ENCODE measurements around the gene SSTR4.

SSTR4 gene

DNA sequence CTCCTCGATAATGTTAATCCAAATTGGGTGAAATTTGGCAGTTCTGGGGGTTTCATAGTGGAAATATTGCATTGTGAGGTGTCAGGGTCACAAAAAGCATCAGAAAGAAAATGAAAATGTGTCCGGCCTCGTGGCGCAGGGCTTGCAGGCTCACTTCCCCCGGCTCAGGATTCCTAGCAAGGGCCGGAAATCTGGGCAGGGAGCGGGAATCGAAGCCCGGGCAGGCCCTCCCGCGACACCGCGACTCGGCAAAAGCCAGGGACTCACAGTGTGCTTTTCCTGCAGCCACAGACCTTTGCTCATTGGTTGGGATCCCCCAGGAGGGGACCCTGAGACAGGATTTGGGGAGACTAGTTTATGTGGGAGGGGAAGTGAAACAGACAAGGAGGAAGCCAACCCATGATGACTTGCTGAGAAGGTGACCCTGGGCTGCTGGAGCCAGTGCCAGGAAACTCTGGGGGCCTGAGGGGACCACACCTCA is 51.9 kb downstream of the SSTR4 start:
- no peak for DNase-seq (ENCODE audit: low read depth)

DNA sequence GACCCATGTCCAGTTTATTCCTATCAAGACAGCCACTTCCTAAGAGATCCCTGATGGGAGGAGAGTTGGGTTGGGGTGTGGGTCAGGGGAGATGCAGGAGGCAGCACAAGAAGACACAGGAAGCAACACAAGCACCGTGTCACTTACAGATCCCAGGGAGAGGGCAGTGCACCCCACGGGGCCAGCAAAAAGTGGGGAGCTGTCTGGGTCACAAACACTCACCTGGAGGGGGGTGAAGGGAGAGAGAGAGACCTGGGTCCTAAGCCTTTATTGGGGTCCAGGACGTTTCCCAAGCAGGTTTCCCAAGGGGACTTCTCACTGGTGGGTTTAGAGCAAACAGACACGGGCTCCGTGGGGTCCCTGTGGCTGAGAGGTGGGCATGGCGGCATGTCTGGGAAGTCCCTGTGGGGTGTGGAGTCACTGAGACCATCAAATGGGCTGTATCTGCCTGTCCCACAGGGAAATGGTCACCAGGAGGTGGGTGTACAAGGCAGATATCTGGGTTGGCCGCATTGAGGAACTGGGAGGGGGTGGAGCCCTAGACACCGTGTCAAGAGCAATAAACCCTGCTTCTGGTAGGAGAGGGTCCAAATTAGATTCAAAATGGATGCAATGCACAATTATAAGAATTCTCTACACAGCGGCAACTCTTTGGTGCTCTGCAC is 52.6 kb downstream of the SSTR4 start:
- DNase-seq (ENCODE audit: low read depth), result no peak
